H9 (cell line): ENCODE measurements around the gene ATF2. TPM values are rescaled to one million over a fixed set of nuclear protein-coding genes. Genes with fewer than 3 reads are reported as not detected.

Experiments
- DNase-seq: peaks from one replicate; pipeline ENCODE4 v3.0.0-alpha.2; 2017
- H2AFZ ChIP-seq: one replicate; pipeline ENCODE4 v1.6.1; 2013; ENCODE audit warnings: mild to moderate bottlenecking, low read length, control low read depth, moderate library complexity
- H2AK5ac ChIP-seq: 2 replicates; pipeline ENCODE4 v1.6.1; 2013; ENCODE audit warnings: low read length, control low read depth, mixed read lengths; ENCODE audit not compliant: insufficient read length
- H2BK120ac ChIP-seq: one replicate; pipeline ENCODE4 v1.6.1; 2013; ENCODE audit warnings: low read depth, mild to moderate bottlenecking, low read length, control low read depth, inconsistent platforms; ENCODE audit not compliant: poor library complexity, severe bottlenecking
- H2BK12ac ChIP-seq: 2 replicates; pipeline ENCODE4 v1.6.1; 2013; ENCODE audit warnings: low read length, control low read depth, mixed read lengths, low read depth; ENCODE audit not compliant: insufficient read length
- H2BK15ac ChIP-seq: 2 replicates; pipeline ENCODE4 v1.6.1; 2013; ENCODE audit warnings: low read depth, low read length, control low read depth
- H2BK20ac ChIP-seq: one replicate; pipeline ENCODE4 v1.6.1; 2013; ENCODE audit warnings: low read depth, mild to moderate bottlenecking, low read length, control low read depth, inconsistent platforms; ENCODE audit not compliant: poor library complexity, severe bottlenecking
- H2BK5ac ChIP-seq: 2 replicates; pipeline ENCODE4 v1.6.1; 2013; ENCODE audit warnings: low read length, control low read depth, mixed read lengths; ENCODE audit not compliant: insufficient read length
- H3K14ac ChIP-seq: 2 replicates; pipeline ENCODE4 v1.6.1; 2013; ENCODE audit warnings: low read length, control low read depth; ENCODE audit not compliant: insufficient read depth
- H3K18ac ChIP-seq: 2 replicates; pipeline ENCODE4 v1.6.1; 2013; ENCODE audit warnings: low read depth, mild to moderate bottlenecking, mixed read lengths, low read length, control low read depth; ENCODE audit not compliant: insufficient read length
- H3K23ac ChIP-seq: 2 replicates; pipeline ENCODE4 v1.6.1; 2013; ENCODE audit warnings: low read length, control low read depth, mixed read lengths, low read depth; ENCODE audit not compliant: insufficient read length
- H3K23me2 ChIP-seq: 2 replicates; pipeline ENCODE4 v1.6.1; 2013; ENCODE audit warnings: low read depth, mild to moderate bottlenecking, mixed read lengths, low read length, control low read depth; ENCODE audit not compliant: insufficient read length, poor library complexity, severe bottlenecking
- H3K27ac ChIP-seq: 2 replicates; pipeline ENCODE4 v1.5.1; 2013; ENCODE audit warnings: low read length, control low read depth, mixed read lengths, low read depth; ENCODE audit not compliant: insufficient read length
- H3K27me3 ChIP-seq: 2 replicates; pipeline ENCODE4 v1.6.1; 2013; ENCODE audit warnings: low read length, control low read depth, inconsistent platforms; ENCODE audit not compliant: insufficient read depth
- H3K4ac ChIP-seq: 2 replicates; pipeline ENCODE4 v1.6.1; 2013; ENCODE audit warnings: low read depth, mild to moderate bottlenecking, control low read depth, inconsistent platforms, low read length, moderate library complexity
- H3K4me1 ChIP-seq: 2 replicates; pipeline ENCODE4 v1.6.1; 2013; ENCODE audit warnings: low read length, control low read depth, inconsistent platforms; ENCODE audit not compliant: insufficient read depth
- H3K4me2 ChIP-seq: 2 replicates; pipeline ENCODE4 v1.6.1; 2013; ENCODE audit warnings: low read length, control low read depth, mixed read lengths; ENCODE audit not compliant: insufficient read length, insufficient read depth
- H3K56ac ChIP-seq: 2 replicates; pipeline ENCODE4 v1.6.1; 2013; ENCODE audit warnings: low read depth, mild to moderate bottlenecking, mixed read lengths, low read length, control low read depth; ENCODE audit not compliant: insufficient read length
- H3K79me1 ChIP-seq: 2 replicates; pipeline ENCODE4 v1.6.1; 2013; ENCODE audit warnings: low read depth, mild to moderate bottlenecking, moderate library complexity, low read length, control low read depth, inconsistent platforms; ENCODE audit not compliant: insufficient read depth, poor library complexity, severe bottlenecking
- H3K79me2 ChIP-seq: 2 replicates; pipeline ENCODE4 v1.6.1; 2013; ENCODE audit warnings: low read length, control low read depth, inconsistent platforms; ENCODE audit not compliant: insufficient read depth
- H3K9ac ChIP-seq: 2 replicates; pipeline ENCODE4 v1.6.1; 2013; ENCODE audit warnings: low read length, control low read depth, mixed read lengths; ENCODE audit not compliant: insufficient read length; ENCODE audit errors: extremely low read depth
- H3K9me3 ChIP-seq: one replicate; pipeline ENCODE4 v1.6.1; 2013; ENCODE audit warnings: low read depth, low read length, inconsistent platforms; ENCODE audit not compliant: control insufficient read depth
- H3T11ph ChIP-seq: one replicate; pipeline ENCODE4 v1.6.1; 2013; ENCODE audit warnings: mild to moderate bottlenecking, low read length, control low read depth, inconsistent platforms
- H4K20me1 ChIP-seq: one replicate; pipeline ENCODE4 v1.6.1; 2013; ENCODE audit not compliant: control insufficient read depth, insufficient read length, insufficient read depth
- H4K5ac ChIP-seq: 2 replicates; pipeline ENCODE4 v1.6.1; 2013; ENCODE audit warnings: low read depth, mild to moderate bottlenecking, mixed read lengths, low read length, control low read depth; ENCODE audit not compliant: insufficient read length
- H4K8ac ChIP-seq: replicated peaks from 2 replicates; pipeline ENCODE4 v1.6.1; 2013; ENCODE audit warnings: low read length, control low read depth, mixed read lengths, low read depth; ENCODE audit not compliant: insufficient read length
- H4K91ac ChIP-seq: 2 replicates; pipeline ENCODE4 v1.6.1; 2013; ENCODE audit warnings: low read depth, mild to moderate bottlenecking, moderate library complexity, mixed read lengths, low read length, control low read depth; ENCODE audit not compliant: insufficient read length
- H3K27ac Mint-ChIP-seq, 3 experiments: 2 replicates in 2 of 3; 3 replicates in 1 of 3; pipeline ENCODE4 v1.8.0; 2020 to 2021; ENCODE audit warnings: mixed read lengths in 3 of 3, mild to moderate bottlenecking in 1 of 3, moderate library complexity in 1 of 3
- H3K27me3 Mint-ChIP-seq: 2 replicates; pipeline ENCODE4 v1.8.0; 2021; ENCODE audit warnings: low read depth, mild to moderate bottlenecking, moderate library complexity, mixed read lengths
- H3K36me3 Mint-ChIP-seq, 3 experiments: 2 replicates in 2 of 3; 3 replicates in 1 of 3; pipeline ENCODE4 v1.8.0; 2020 to 2021; ENCODE audit warnings: low read depth in 3 of 3, mixed read lengths in 3 of 3; ENCODE audit not compliant: insufficient read depth in 1 of 3
- H3K4me1 Mint-ChIP-seq, 2 experiments: 2 replicates each; pipeline ENCODE4 v1.8.0; 2020; ENCODE audit warnings: mixed read lengths in 2 of 2
- H3K4me3 Mint-ChIP-seq, 2 experiments: 2 replicates in 1 of 2; 3 replicates in 1 of 2; pipeline ENCODE4 v1.8.0; 2020 to 2021; ENCODE audit warnings: mild to moderate bottlenecking in 2 of 2, mixed read lengths in 2 of 2, moderate library complexity in 1 of 2
- H3K9me3 Mint-ChIP-seq, 2 experiments: 2 replicates in 1 of 2; 3 replicates in 1 of 2; pipeline ENCODE4 v1.8.0; 2020; ENCODE audit warnings: mild to moderate bottlenecking in 2 of 2, mixed read lengths in 2 of 2, moderate library complexity in 1 of 2
- WGBS: extraction: QIAGEN DNeasy Blood & Tissue Kit; methylation state at CpG from one replicate; pipeline ENCODE4 v1.1.7; 2013; ENCODE audit warnings: missing lambda C conversion rate, low lambda C conversion rate, mixed read lengths; ENCODE audit not compliant: insufficient read length; ENCODE audit errors: extremely low coverage; 5-methylcytosine and 5-hydroxymethylcytosine counted together
- total RNA-seq: library from RNA; stranded (reverse); gene quantifications from 2 replicates; pipeline ENCODE4 v1.2.1, GENCODE V29; 2021
- TF ChIP-seq, protein P1 (sequence below): fragments of 200-600 bp; sonication (generic); conservative IDR thresholded peaks from 3 replicates; pipeline ENCODE4 v1.8.0; 2021; ENCODE audit warnings: antibody characterized with exemption, mild to moderate bottlenecking

ATF2 gene
- total RNA-seq, 1 experiment from 2014 or later, result 40.9 TPM

DNA sequence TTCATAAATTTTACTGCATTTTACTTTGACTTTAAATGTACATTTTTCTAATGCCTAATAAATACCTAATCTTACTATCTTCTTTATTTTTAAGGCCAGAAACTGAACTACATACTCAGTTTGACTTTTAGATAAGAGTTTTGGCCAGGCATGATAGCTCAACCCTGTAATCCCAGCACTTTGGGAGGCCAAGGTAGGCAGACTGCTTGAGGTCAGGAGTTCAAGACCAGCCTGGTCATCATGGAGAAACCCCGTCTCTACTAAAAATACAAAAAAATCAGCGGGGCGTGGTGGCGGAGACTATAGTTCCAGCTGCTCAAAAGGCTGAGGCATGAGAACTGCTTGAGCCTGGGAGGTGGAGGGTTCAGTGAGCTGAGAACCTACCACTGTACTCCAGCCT is 9.1 kb downstream of the ATF2 start:
- no peak overlapping the region for H3K56ac ChIP-seq
- H3K23ac ChIP-seq, result no peak overlapping the region
- WGBS, result no CpG with 5 or more reads among the region's 4 CpGs
- no peak overlapping the region for H3K27ac ChIP-seq
- no peak overlapping the region for H2AFZ ChIP-seq
- no peaks in the 10 kb centered on the region for H3K23me2 ChIP-seq
- no peak overlapping the region for H3T11ph ChIP-seq
- H3K9me3 Mint-ChIP-seq, result no peaks in the 10 kb centered on the region
- no peaks in the 10 kb centered on the region for H3K4me1 ChIP-seq
- H3K27me3 ChIP-seq, result no peaks in the 10 kb centered on the region; the same call in 1 of the 2 replicates
- peaks cover 16 to 27% of the 10 kb centered on the region in 2 experiments for H3K4me1 Mint-ChIP-seq
- no peak overlapping the region for H3K4me2 ChIP-seq
- no peak overlapping the region for H4K5ac ChIP-seq
- H3K9me3 ChIP-seq, result no peaks in the 10 kb centered on the region
- peaks cover 11% of the 10 kb centered on the region for H3K79me1 ChIP-seq
- TF ChIP-seq, protein P1, sequence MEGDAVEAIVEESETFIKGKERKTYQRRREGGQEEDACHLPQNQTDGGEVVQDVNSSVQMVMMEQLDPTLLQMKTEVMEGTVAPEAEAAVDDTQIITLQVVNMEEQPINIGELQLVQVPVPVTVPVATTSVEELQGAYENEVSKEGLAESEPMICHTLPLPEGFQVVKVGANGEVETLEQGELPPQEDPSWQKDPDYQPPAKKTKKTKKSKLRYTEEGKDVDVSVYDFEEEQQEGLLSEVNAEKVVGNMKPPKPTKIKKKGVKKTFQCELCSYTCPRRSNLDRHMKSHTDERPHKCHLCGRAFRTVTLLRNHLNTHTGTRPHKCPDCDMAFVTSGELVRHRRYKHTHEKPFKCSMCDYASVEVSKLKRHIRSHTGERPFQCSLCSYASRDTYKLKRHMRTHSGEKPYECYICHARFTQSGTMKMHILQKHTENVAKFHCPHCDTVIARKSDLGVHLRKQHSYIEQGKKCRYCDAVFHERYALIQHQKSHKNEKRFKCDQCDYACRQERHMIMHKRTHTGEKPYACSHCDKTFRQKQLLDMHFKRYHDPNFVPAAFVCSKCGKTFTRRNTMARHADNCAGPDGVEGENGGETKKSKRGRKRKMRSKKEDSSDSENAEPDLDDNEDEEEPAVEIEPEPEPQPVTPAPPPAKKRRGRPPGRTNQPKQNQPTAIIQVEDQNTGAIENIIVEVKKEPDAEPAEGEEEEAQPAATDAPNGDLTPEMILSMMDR, result no peak
- DNase-seq, result no peak
- H3K14ac ChIP-seq, result no peak overlapping the region; the same call in 1 of the 2 replicates
- H3K4ac ChIP-seq, result no peak overlapping the region
- no peaks in the 10 kb centered on the region for H4K20me1 ChIP-seq
- H3K4me3 Mint-ChIP-seq, result no peak overlapping the region
- no peak overlapping the region for H3K9ac ChIP-seq
- no peak overlapping the region for H2AK5ac ChIP-seq
- H4K8ac ChIP-seq, result no peak overlapping the region
- no peak overlapping the region for H2BK20ac ChIP-seq
- no peak overlapping the region for H2BK5ac ChIP-seq
- H3K27ac Mint-ChIP-seq, result no peak overlapping the region
- H2BK12ac ChIP-seq, result no peak overlapping the region
- H4K91ac ChIP-seq, result no peak overlapping the region
- H2BK15ac ChIP-seq, result no peak overlapping the region
- H3K18ac ChIP-seq, result no peak overlapping the region
- H3K36me3 Mint-ChIP-seq, result peaks cover 5 to 13% (median 10%) of the 10 kb centered on the region in 3 experiments; a peak in 6 of 7 replicates
- H3K27me3 Mint-ChIP-seq, result no peaks in the 10 kb centered on the region
- H2BK120ac ChIP-seq, result no peak overlapping the region
- peaks cover 51% of the 10 kb centered on the region; the same call in 1 of the 2 replicates for H3K79me2 ChIP-seq
